ENCODE data around the gene GPAT2.
"Not testable (repeated sequence)": the region's sequence is repeated elsewhere in the genome, so short reads cannot be mapped to it uniquely, and the experiment has no call there.

Gene GPAT2

DNA sequence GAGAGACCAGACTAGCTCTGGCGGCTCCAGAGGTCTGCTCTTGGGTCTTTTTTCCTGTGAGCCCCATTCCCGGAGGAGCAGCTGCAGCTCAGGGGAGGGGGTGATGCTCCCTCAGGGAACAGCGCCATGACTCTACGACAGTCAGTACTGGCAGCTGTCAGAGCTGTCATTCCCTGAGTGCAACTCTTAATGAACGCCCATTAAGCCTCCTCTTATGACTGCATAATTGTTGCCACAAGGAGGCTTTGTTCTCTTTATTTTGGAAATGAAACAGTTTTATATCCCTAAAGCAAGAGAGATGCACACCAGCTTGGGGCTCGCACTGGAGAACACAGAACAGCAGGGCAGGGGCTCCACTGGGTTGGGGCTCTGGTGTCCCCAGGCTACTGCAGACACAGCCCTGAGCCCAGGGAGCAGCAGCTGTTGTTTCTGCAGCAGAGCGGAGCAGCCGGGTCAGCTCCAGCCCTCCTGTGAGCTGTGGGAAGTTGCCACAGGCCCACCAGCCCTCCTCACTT is 37.3 kb upstream of the GPAT2 start:
- not testable (repeated sequence) for H3K27ac ChIP-seq (ENCODE audit: low read length); H3K4me1 ChIP-seq (ENCODE audit: control insufficient read depth, insufficient read depth, low read length); H3K9ac ChIP-seq (ENCODE audit: low read length in 2 of 2); H3K4me3 ChIP-seq (ENCODE audit: low read length in 2 of 2); H3K27me3 ChIP-seq (ENCODE audit: control insufficient read depth in 1 of 2, insufficient read depth in 2 of 2, low read length in 2 of 2); H3K36me3 ChIP-seq (ENCODE audit: control insufficient read depth in 2 of 2, insufficient read depth in 2 of 2, low read length in 2 of 2)
- H3K9me3 ChIP-seq (ENCODE audit: control insufficient read depth in 2 of 2, low read length in 2 of 2): peaks cover 2 to 10% of the 10 kb centered on the region in 2 donors

DNA sequence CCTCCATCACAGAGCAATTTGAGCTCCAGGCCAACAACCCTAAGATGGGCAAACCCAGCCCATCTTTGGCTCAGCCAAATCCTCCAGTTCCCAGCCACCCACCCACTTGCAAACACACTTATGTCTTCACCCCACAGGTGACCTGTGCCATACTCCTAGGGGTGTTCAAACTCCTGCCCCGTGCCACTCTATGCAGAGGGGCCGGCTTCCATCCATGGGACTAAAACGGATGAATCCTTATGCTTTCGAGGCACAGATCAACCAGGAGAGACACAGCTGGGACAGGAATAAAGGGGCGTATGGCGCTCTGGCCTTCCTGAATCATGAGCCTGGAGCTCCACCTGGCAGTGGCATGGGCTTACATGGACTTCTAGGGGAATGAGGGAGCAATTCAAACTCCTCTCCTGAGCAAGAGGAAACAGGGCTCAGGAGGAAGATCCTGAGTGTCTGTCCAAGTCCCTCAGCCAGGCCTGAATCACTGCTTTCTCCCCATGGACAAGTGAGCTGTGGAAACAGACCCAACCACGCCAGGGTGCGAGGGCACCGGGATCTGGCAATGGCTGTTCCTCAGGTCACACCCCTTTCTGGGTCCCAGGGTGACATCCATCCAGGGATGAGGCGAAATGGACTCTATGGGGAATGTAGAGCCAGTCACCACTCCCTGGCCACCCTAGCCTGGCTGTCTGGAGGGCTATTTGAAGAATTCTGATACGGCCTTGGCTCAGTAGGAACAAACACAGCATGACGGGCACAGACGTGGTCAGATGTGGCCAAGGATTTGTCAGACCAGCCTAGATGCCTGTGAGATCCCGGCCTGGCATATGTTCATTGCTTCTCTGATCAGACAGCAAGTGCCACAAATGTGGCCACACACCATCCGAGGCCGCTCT is 36.6 kb upstream of the GPAT2 start:
- H3K9me3 ChIP-seq (ENCODE audit: control insufficient read depth in 2 of 2, low read length in 2 of 2): peaks cover 2 to 10% of the 10 kb centered on the region in 2 donors
- H3K27me3 ChIP-seq (ENCODE audit: control insufficient read depth in 1 of 2, insufficient read depth in 2 of 2, low read length in 2 of 2); H3K9ac ChIP-seq (ENCODE audit: low read length in 2 of 2); H3K4me1 ChIP-seq (ENCODE audit: control insufficient read depth, insufficient read depth, low read length); H3K27ac ChIP-seq (ENCODE audit: low read length); H3K36me3 ChIP-seq (ENCODE audit: control insufficient read depth in 2 of 2, insufficient read depth in 2 of 2, low read length in 2 of 2); H3K4me3 ChIP-seq (ENCODE audit: low read length in 2 of 2): not testable (repeated sequence)

DNA sequence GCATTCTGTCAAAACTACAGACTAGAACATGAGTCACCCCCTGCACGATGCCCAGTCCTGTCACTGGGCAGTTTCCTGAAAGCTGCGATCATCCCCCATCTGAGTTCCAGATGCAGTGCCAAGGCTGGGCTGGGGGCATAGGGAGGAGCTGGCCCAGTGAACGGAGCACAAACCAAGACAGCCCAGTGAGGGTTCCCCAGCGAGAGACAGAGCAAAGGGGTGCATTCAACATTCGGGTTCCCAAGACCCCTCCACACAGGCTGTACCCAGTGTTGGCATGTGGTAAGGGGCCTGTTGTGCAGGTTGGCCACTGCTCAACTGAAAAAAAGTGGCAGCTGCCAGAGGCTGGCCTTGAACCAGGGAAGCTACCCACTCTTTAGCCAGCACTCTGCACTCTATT is 35.6 kb upstream of the GPAT2 start:
- H3K27me3 ChIP-seq (ENCODE audit: control insufficient read depth in 1 of 2, insufficient read depth in 2 of 2, low read length in 2 of 2); H3K27ac ChIP-seq (ENCODE audit: low read length); H3K4me1 ChIP-seq (ENCODE audit: control insufficient read depth, insufficient read depth, low read length); H3K9me3 ChIP-seq (ENCODE audit: control insufficient read depth in 2 of 2, low read length in 2 of 2); H3K36me3 ChIP-seq (ENCODE audit: control insufficient read depth in 2 of 2, insufficient read depth in 2 of 2, low read length in 2 of 2); H3K4me3 ChIP-seq (ENCODE audit: low read length in 2 of 2); H3K9ac ChIP-seq (ENCODE audit: low read length in 2 of 2): not testable (repeated sequence)

DNA sequence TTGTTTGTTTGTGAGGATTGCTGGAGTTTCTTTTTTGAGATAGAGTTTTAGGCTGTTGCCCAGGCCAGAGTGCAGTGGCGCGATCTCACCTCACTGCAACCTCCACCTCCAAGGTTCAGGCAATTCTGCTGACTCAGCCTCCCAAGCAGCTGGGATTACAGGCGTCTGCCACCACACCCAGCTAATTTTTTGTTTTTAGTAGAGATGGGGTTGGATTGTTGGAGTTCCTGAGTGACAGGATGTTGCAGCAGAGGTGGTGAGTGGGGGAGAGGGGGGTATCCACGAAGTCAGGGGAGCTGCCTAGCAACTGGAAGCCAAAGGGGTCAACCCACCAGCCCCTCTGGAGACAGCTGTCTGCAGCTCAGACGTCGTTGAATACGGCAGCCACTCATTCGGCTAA is 35.2 kb upstream of the GPAT2 start:
- H3K36me3 ChIP-seq (ENCODE audit: control insufficient read depth in 2 of 2, insufficient read depth in 2 of 2, low read length in 2 of 2); H3K27ac ChIP-seq (ENCODE audit: low read length); H3K9ac ChIP-seq (ENCODE audit: low read length in 2 of 2); H3K27me3 ChIP-seq (ENCODE audit: control insufficient read depth in 1 of 2, insufficient read depth in 2 of 2, low read length in 2 of 2); H3K4me3 ChIP-seq (ENCODE audit: low read length in 2 of 2); H3K4me1 ChIP-seq (ENCODE audit: control insufficient read depth, insufficient read depth, low read length); H3K9me3 ChIP-seq (ENCODE audit: control insufficient read depth in 2 of 2, low read length in 2 of 2): not testable (repeated sequence)

DNA sequence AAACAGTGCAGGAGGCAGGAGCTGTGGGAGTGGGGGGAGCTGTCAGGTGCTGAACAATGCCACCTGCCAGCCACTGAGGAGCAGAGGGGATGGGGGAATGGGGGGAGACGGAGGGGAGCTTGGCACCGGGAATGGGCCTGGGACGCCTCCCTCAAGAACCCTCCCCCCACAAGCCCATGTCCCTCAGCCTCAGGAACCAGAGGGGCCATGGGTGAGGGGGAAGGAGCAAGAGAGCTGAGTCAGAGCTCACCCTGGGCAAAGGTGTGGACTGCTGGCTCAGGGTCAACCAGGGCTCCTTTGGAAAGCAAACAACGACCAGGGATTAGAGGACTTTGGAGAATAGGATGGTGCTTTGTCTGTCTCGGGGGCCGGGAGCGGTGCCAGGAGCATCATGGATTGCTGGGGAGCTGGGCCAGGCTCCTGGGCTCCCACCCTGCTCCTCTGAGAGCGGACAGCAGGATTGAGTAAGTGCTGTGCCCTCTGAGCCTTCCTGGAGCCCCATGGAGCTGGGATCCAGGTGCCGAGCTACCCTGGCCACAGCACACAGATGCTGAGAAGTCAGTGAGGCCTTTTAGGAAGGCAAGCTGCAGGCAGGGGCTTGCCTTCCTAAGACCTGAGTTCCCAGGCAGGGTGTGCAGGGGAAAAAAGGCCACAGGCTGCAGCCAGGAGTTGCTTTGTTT is 33.3 kb upstream of the GPAT2 start:
- H3K9me3 ChIP-seq (ENCODE audit: control insufficient read depth in 2 of 2, low read length in 2 of 2); H3K27ac ChIP-seq (ENCODE audit: low read length); H3K4me1 ChIP-seq (ENCODE audit: control insufficient read depth, insufficient read depth, low read length); H3K36me3 ChIP-seq (ENCODE audit: control insufficient read depth in 2 of 2, insufficient read depth in 2 of 2, low read length in 2 of 2); H3K9ac ChIP-seq (ENCODE audit: low read length in 2 of 2); H3K27me3 ChIP-seq (ENCODE audit: control insufficient read depth in 1 of 2, insufficient read depth in 2 of 2, low read length in 2 of 2); H3K4me3 ChIP-seq (ENCODE audit: low read length in 2 of 2): not testable (repeated sequence)

DNA sequence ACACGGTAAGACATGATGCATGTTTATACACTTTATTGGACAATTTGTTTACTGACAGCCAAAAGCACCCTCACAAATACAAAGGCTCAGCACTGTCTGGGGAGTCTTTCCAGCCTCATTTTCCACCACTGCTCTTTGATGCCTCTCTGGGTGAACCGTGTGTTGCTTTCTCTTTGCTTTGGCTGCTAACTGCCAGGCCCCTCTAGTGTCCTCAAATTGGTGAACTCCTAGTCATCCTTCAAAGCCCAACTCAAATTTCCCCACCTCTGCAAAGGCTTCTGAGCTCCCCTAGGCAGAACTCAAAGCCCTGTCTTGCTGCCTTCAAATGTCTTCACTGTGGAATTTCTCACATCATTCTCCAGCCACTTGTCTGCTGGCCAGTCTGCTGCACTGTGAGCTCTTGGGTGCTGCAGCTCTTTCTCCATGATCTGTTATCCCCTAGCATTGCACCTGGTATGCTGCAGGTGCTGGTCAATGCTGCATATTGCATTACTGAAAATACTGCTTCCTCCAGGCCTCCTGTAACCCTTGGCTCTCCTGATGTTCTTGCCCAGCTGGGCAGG is 32.5 kb upstream of the GPAT2 start:
- not testable (repeated sequence) for H3K9me3 ChIP-seq (ENCODE audit: control insufficient read depth in 2 of 2, low read length in 2 of 2); H3K4me3 ChIP-seq (ENCODE audit: low read length in 2 of 2); H3K36me3 ChIP-seq (ENCODE audit: control insufficient read depth in 2 of 2, insufficient read depth in 2 of 2, low read length in 2 of 2); H3K9ac ChIP-seq (ENCODE audit: low read length in 2 of 2); H3K27me3 ChIP-seq (ENCODE audit: control insufficient read depth in 1 of 2, insufficient read depth in 2 of 2, low read length in 2 of 2); H3K4me1 ChIP-seq (ENCODE audit: control insufficient read depth, insufficient read depth, low read length); H3K27ac ChIP-seq (ENCODE audit: low read length)

DNA sequence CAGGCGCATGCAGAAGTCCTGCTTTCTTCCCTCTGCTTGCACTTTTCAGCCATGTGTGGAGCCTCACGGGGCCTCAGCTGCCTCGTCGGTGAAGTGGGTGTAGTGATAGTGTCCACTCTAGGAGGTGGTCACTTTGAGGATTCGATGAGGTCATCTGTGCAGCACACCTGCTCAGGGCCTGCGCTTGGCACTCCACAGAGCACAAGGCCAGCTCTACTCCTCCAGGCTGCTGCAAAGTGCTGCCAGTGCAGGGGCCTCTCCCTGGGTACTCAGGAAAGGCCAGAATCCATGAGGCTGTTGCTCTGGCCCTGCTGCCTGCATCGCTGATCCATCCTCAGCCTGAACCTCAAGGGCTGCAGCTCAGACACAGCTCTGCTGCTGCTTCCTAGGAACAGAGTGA is 31.8 kb upstream of the GPAT2 start:
- H3K27ac ChIP-seq (ENCODE audit: low read length); H3K36me3 ChIP-seq (ENCODE audit: control insufficient read depth in 2 of 2, insufficient read depth in 2 of 2, low read length in 2 of 2); H3K4me3 ChIP-seq (ENCODE audit: low read length in 2 of 2); H3K4me1 ChIP-seq (ENCODE audit: control insufficient read depth, insufficient read depth, low read length); H3K9me3 ChIP-seq (ENCODE audit: control insufficient read depth in 2 of 2, low read length in 2 of 2); H3K9ac ChIP-seq (ENCODE audit: low read length in 2 of 2); H3K27me3 ChIP-seq (ENCODE audit: control insufficient read depth in 1 of 2, insufficient read depth in 2 of 2, low read length in 2 of 2): not testable (repeated sequence)

DNA sequence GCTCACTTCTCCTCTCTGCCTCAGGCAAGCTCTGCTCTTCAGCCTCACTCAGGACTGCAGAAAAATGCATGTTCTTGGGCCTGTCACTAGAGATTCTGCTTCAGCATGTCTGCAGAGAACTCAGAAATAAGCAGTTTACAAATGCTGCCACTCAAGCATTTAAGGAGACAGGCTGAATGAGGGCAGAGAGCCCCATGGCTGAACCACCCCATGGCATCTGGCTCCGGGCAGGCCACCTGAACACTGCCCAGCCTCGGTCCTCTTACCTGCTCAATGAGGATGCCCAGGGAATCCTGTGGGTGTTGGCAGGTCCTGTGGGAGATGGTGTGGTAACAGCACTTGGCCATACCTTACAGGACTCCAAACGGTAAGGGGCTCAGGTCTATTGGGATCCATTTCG is 31.2 kb upstream of the GPAT2 start:
- not testable (repeated sequence) for H3K9me3 ChIP-seq (ENCODE audit: control insufficient read depth in 2 of 2, low read length in 2 of 2); H3K9ac ChIP-seq (ENCODE audit: low read length in 2 of 2); H3K36me3 ChIP-seq (ENCODE audit: control insufficient read depth in 2 of 2, insufficient read depth in 2 of 2, low read length in 2 of 2); H3K4me3 ChIP-seq (ENCODE audit: low read length in 2 of 2); H3K4me1 ChIP-seq (ENCODE audit: control insufficient read depth, insufficient read depth, low read length); H3K27me3 ChIP-seq (ENCODE audit: control insufficient read depth in 1 of 2, insufficient read depth in 2 of 2, low read length in 2 of 2); H3K27ac ChIP-seq (ENCODE audit: low read length)

DNA sequence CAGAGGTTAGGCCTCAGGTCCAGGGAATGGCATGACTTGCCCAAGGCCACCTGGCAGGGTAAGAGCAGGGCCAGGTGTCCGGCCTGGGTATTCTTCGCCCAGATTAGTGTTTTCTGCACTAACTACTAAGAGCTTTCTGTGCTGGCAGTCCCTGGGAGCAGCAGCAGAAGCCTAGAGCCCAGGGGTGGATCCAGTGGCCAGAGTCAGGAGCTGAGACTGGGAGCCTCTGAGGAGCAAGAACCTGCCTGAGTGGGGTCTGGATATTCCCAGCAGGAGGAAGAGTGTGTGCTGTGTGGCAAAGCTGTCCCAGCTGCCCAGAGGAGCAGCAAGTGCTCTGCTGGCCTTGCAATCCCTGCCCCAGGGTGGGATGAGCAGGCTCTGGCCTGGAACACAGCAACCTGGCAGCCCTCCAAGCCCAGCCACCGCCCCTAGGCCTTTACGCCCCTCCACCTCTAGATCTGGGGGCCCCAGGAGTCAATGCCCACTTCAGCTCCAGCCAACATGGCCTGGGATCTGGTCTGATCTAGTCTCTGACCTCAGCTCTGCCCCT is 30.7 kb upstream of the GPAT2 start:
- no peaks in the 10 kb centered on the region for H3K36me3 ChIP-seq (ENCODE audit: control insufficient read depth in 2 of 2, insufficient read depth in 2 of 2, low read length in 2 of 2)
- H3K4me1 ChIP-seq (ENCODE audit: control insufficient read depth, insufficient read depth, low read length): no peaks in the 10 kb centered on the region
- H3K4me3 ChIP-seq (ENCODE audit: low read length in 2 of 2): no peak overlapping the region
- no peaks in the 10 kb centered on the region for H3K9me3 ChIP-seq (ENCODE audit: control insufficient read depth in 2 of 2, low read length in 2 of 2)
- H3K9ac ChIP-seq (ENCODE audit: low read length in 2 of 2): no peak overlapping the region
- no peaks in the 10 kb centered on the region for H3K27me3 ChIP-seq (ENCODE audit: control insufficient read depth in 1 of 2, insufficient read depth in 2 of 2, low read length in 2 of 2)
- H3K27ac ChIP-seq (ENCODE audit: low read length): no peak overlapping the region

DNA sequence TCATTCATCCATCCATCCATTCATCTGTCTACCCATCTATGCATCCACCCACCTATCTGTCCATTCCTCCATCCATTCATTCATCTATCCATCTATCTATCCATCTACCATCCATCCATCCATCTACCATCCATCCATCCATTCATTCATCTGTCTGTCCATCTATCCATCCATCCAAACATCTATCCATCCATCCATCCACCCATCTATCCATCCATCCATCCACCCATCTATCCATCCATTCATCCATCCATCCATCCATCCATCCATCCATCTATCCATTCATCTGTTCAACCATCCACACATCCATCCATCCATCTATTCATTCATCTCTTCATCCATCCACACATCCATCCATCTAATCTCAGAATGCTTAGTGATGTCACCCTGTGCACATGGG is 30.0 kb upstream of the GPAT2 start:
- H3K4me1 ChIP-seq (ENCODE audit: control insufficient read depth, insufficient read depth, low read length); H3K27me3 ChIP-seq (ENCODE audit: control insufficient read depth in 1 of 2, insufficient read depth in 2 of 2, low read length in 2 of 2); H3K36me3 ChIP-seq (ENCODE audit: control insufficient read depth in 2 of 2, insufficient read depth in 2 of 2, low read length in 2 of 2); H3K9me3 ChIP-seq (ENCODE audit: control insufficient read depth in 2 of 2, low read length in 2 of 2); H3K9ac ChIP-seq (ENCODE audit: low read length in 2 of 2); H3K27ac ChIP-seq (ENCODE audit: low read length); H3K4me3 ChIP-seq (ENCODE audit: low read length in 2 of 2): not testable (repeated sequence)

All from stomach smooth muscle (tissue), 2 donors.